Nephron (organoid): Measurements from ENCODE around the gene ATP6V1E1.

Source experiments
- H3K27ac Mint-ChIP-seq, 3 experiments: 2 replicates each; pipeline ENCODE4 v1.8.0; 2020; ENCODE audit warnings: mixed read lengths in 3 of 3, mild to moderate bottlenecking in 2 of 3, moderate library complexity in 1 of 3
- H3K27me3 Mint-ChIP-seq: 2 replicates; pipeline ENCODE4 v1.8.0; 2021; ENCODE audit warnings: low read depth, mild to moderate bottlenecking, moderate library complexity, mixed read lengths
- H3K36me3 Mint-ChIP-seq: 2 replicates; pipeline ENCODE4 v1.8.0; 2020; ENCODE audit warnings: low read depth, mixed read lengths
- H3K4me1 Mint-ChIP-seq: 2 replicates; pipeline ENCODE4 v1.8.0; 2020; ENCODE audit warnings: mixed read lengths
- H3K4me3 Mint-ChIP-seq, 3 experiments: 2 replicates each; pipeline ENCODE4 v1.8.0; 2020; ENCODE audit warnings: mild to moderate bottlenecking in 3 of 3, mixed read lengths in 3 of 3, moderate library complexity in 2 of 3
- H3K9me3 Mint-ChIP-seq: 2 replicates; pipeline ENCODE4 v1.8.0; 2020; ENCODE audit warnings: mixed read lengths
- CTCF ChIP-seq, 3 experiments: fragments of 200-600 bp; sonication (generic); IDR thresholded peaks; one replicate each; pipeline ENCODE4 v1.5.0; 2021; ENCODE audit warnings: antibody characterized with exemption in 3 of 3; ENCODE audit not compliant: unreplicated experiment in 3 of 3

Gene ATP6V1E1

GRCh38 chr22:17552737-17553136 is 75.8 kb downstream of the ATP6V1E1 start:
- Mint-ChIP-seq H3K27me3 (no peaks in the 10 kb centered on the region), H3K27ac (no peak overlapping the region), H3K9me3 (no peaks in the 10 kb centered on the region), H3K4me3 (no peak overlapping the region), H3K4me1 (peaks cover 14% of the 10 kb centered on the region), H3K36me3 (peaks cover 64% of the 10 kb centered on the region)
- no peak for TF ChIP-seq CTCF (IDR thresholded peaks at IDR 0.05; ENCODE audit: unreplicated experiment in 3 of 3)

DNA sequence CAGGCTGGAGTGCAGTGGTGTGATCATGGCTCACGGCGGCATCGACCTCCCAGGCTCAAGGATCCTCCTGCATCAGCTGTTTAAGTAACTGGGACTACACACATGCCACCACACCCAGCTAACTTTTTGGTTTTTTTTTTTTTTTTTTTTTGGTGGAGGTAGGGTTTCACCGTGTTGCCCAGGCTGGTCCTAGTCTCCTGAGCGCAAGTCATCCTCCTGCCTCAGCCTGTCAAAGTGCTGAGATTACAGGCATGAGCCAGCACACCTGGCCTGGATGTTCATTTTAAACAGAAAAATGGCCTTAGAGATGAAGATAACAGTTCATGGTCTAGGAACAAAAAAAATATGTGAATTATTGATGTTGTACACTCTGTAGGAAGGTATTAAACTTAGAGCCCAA is 78.9 kb downstream of the ATP6V1E1 start:
- Mint-ChIP-seq H3K27ac (no peak overlapping the region), H3K4me3 (no peak overlapping the region), H3K36me3 (peaks cover 58% of the 10 kb centered on the region), H3K4me1 (peaks cover 14% of the 10 kb centered on the region), H3K9me3 (no peaks in the 10 kb centered on the region), H3K27me3 (no peaks in the 10 kb centered on the region)
- no peak for TF ChIP-seq CTCF (IDR thresholded peaks at IDR 0.05; ENCODE audit: unreplicated experiment in 3 of 3)

DNA sequence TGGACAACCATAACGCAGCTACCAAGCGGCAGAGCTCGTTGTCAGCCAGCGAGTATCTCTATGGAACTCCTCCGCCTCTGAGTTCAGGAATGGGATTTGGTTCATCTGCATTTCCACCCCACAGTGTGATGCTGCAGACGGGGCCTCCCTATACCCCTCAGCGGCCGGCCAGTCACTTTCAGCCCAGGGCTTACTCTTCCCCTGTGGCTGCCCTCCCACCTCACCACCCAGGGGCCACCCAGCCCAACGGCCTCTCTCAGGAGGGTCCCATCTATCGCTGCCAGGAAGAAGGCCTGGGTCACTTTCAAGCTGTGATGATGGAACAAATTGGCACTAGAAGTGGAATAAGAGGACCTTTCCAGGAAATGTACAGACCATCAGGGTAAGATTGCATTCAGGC is 79.4 kb downstream of the ATP6V1E1 start:
- no peaks in the 10 kb centered on the region for H3K9me3 Mint-ChIP-seq
- H3K4me1 Mint-ChIP-seq, result peaks cover 14% of the 10 kb centered on the region
- no peak overlapping the region for H3K27ac Mint-ChIP-seq
- H3K36me3 Mint-ChIP-seq, result peaks cover 56% of the 10 kb centered on the region
- TF ChIP-seq CTCF (IDR thresholded peaks at IDR 0.05; ENCODE audit: unreplicated experiment in 3 of 3), result no peak
- H3K4me3 Mint-ChIP-seq, result no peak overlapping the region
- H3K27me3 Mint-ChIP-seq, result no peaks in the 10 kb centered on the region

GRCh38 chr22:17548756-17549035 is 79.9 kb downstream of the ATP6V1E1 start:
- Mint-ChIP-seq H3K27ac (no peak overlapping the region), H3K27me3 (no peaks in the 10 kb centered on the region), H3K4me1 (peaks cover 14% of the 10 kb centered on the region), H3K9me3 (no peaks in the 10 kb centered on the region), H3K4me3 (no peak overlapping the region), H3K36me3 (peaks cover 57% of the 10 kb centered on the region)
- TF ChIP-seq CTCF (IDR thresholded peaks at IDR 0.05; ENCODE audit: unreplicated experiment in 3 of 3), result no peak

DNA sequence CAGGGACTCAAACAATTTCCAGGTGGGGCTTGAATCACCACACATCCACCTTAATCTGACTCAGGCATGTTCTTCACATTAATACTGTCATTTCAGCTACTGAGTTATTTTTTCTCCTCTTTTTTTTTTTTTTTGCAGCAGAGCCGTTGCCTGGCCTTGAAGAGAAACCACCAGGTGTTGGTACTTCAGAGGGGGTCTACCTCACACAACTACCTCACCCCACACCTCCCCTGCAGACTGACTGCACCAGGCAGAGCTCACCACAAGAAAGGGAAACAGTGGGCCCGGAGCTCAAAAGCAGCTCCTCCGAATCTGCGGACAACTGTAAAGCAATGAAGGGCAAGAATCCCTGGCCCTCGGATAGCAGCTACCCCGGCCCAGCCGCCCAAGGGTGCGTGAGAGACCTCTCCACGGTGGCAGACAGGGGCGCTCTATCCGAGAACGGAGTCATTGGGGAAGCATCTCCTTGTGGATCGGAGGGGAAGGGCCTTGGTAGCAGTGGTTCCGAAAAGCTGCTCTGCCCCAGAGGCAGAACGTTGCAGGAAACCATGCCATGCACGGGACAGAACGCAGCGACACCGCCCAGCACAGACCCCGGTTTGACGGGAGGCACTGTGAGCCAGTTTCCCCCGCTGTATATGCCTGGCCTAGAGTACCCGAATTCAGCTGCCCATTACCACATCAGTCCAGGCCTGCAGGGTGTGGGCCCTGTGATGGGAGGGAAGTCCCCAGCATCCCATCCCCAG is 80.4 kb downstream of the ATP6V1E1 start:
- no peak overlapping the region for H3K4me3 Mint-ChIP-seq
- H3K9me3 Mint-ChIP-seq, result no peaks in the 10 kb centered on the region
- H3K36me3 Mint-ChIP-seq, result peaks cover 59% of the 10 kb centered on the region
- no peak overlapping the region for H3K27ac Mint-ChIP-seq
- no peak for TF ChIP-seq CTCF (IDR thresholded peaks at IDR 0.05; ENCODE audit: unreplicated experiment in 3 of 3)
- peaks cover 14% of the 10 kb centered on the region for H3K4me1 Mint-ChIP-seq
- H3K27me3 Mint-ChIP-seq, result no peaks in the 10 kb centered on the region

DNA sequence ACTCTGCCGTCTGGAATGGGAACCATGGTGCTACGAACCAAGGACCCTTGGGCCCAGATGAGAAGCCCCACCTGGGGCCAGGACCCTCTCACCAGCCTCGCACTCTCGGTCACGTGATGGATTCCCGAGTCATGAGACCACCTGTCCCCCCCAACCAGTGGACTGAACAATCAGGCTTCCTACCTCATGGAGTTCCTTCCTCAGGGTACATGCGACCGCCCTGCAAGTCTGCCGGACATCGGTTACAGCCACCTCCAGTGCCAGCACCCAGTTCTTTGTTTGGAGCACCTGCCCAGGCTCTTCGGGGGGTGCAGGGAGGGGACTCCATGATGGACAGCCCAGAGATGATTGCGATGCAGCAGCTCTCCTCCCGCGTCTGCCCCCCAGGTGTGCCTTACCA is 86.1 kb downstream of the ATP6V1E1 start:
- no peaks in the 10 kb centered on the region for H3K9me3 Mint-ChIP-seq
- H3K27ac Mint-ChIP-seq, result no peak overlapping the region
- peaks cover 42% of the 10 kb centered on the region for H3K36me3 Mint-ChIP-seq

More for the DNA sequence above, 86.1 kb downstream of the ATP6V1E1 start:
- Mint-ChIP-seq H3K4me1 (no peaks in the 10 kb centered on the region), H3K27me3 (no peaks in the 10 kb centered on the region), H3K4me3 (no peak overlapping the region)
- no peak for TF ChIP-seq CTCF (IDR thresholded peaks at IDR 0.05; ENCODE audit: unreplicated experiment in 3 of 3)
